Measurements from ENCODE around the gene ASIC4. TPM values are rescaled to one million over a fixed set of nuclear protein-coding genes. Genes with fewer than 3 reads are reported as not detected.

The ASIC4 gene
- total and polyA plus RNA-seq, 12 donors, result 0.15 to 16.3 (median 1.1) TPM; not detected in 4

DNA sequence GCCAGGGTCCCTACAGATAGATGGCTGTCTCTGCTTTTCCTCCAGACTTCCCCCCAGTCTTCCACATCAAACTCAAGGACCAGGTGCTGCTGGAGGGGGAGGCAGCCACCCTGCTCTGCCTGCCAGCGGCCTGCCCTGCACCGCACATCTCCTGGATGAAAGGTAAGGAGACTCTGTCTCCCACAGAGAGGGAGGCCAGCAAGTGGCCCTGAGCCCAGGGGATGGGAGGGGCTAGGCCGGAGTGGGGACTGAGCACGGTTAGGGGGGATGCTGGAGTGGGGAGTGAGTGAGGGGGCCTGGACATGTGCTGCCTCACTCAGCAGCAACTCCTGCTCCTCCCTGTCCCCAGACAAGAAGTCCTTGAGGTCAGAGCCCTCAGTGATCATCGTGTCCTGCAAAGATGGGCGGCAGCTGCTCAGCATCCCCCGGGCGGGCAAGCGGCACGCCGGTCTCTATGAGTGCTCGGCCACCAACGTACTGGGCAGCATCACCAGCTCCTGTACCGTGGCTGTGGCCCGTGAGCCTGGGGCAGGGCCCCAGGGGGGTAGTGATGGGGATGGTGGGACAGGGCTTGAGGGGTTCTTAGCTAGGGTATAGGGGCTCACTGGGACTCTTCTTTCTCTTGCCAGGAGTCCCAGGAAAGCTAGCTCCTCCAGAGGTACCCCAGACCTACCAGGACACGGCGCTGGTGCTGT lies 26.0 kb upstream of the ASIC4 start:
- Histone ChIP-seq H3K27me3 (peaks cover 31% of the 10 kb centered on the region), H3K9me3 (replicated peaks in 1 of 3) (no peaks in the 10 kb centered on the region), H3K4me1 (replicated peaks in 1 of 2) (peaks cover 0 to 4% of the 10 kb centered on the region in 2 donors), H3K36me3 (replicated peaks in 1 of 2) (no peaks in the 10 kb centered on the region), H3K27ac (no peak overlapping the region), H3K4me3 (no peak overlapping the region)
- intact Hi-C loops (cut with DNase I), result no loop called here
- 80 to 91% (median 87%) methylated on average over 13 to 17 of the region's 17 CpGs for WGBS, 4 donors
- DNase-seq, result no peak
- TF ChIP-seq POLR2A (IDR thresholded peaks at IDR 0.05), result no peak
- TF ChIP-seq, protein P1, sequence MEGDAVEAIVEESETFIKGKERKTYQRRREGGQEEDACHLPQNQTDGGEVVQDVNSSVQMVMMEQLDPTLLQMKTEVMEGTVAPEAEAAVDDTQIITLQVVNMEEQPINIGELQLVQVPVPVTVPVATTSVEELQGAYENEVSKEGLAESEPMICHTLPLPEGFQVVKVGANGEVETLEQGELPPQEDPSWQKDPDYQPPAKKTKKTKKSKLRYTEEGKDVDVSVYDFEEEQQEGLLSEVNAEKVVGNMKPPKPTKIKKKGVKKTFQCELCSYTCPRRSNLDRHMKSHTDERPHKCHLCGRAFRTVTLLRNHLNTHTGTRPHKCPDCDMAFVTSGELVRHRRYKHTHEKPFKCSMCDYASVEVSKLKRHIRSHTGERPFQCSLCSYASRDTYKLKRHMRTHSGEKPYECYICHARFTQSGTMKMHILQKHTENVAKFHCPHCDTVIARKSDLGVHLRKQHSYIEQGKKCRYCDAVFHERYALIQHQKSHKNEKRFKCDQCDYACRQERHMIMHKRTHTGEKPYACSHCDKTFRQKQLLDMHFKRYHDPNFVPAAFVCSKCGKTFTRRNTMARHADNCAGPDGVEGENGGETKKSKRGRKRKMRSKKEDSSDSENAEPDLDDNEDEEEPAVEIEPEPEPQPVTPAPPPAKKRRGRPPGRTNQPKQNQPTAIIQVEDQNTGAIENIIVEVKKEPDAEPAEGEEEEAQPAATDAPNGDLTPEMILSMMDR (IDR thresholded peaks at IDR 0.05), result no peak

DNA sequence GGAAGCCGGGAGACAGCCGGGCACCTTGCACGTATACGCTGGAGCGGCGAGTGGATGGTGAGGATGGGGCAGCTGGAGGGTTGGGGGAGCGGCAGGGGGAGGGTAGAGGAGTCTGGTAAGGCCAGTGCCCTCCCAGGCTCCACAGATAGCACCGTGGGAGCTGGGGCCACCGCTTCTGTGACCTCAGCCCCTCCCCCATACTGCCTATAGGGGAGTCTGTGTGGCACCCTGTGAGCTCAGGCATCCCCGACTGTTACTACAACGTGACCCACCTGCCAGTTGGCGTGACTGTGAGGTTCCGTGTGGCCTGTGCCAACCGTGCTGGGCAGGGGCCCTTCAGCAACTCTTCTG lies 25.5 kb upstream of the ASIC4 start:
- Histone ChIP-seq H3K27me3 (peaks cover 28% of the 10 kb centered on the region), H3K9me3 (replicated peaks in 1 of 3) (no peaks in the 10 kb centered on the region), H3K27ac (no peak overlapping the region), H3K36me3 (replicated peaks in 1 of 2) (no peaks in the 10 kb centered on the region), H3K4me3 (no peak overlapping the region), H3K4me1 (replicated peaks in 1 of 2) (peaks cover 0 to 4% of the 10 kb centered on the region in 2 donors)
- WGBS, 4 donors, result 82 to 92% (median 85%) methylated on average over 5 to 14 of the region's 14 CpGs
- no peak for TF ChIP-seq POLR2A (IDR thresholded peaks at IDR 0.05)
- TF ChIP-seq, protein P1 (IDR thresholded peaks at IDR 0.05), result no peak
- no peak for DNase-seq
- intact Hi-C loops (cut with DNase I), result no loop called here

- intact Hi-C loops (cut with DNase I), result no loop called here
- TF ChIP-seq POLR2A (IDR thresholded peaks at IDR 0.05), result no peak
- TF ChIP-seq, protein P1 (IDR thresholded peaks at IDR 0.05), result no peak
- Histone ChIP-seq H3K27me3 (peaks cover 24% of the 10 kb centered on the region), H3K36me3 (replicated peaks in 1 of 2) (no peaks in the 10 kb centered on the region), H3K4me1 (replicated peaks in 1 of 2) (peaks cover 0 to 2% of the 10 kb centered on the region in 2 donors), H3K9me3 (replicated peaks in 1 of 3) (no peaks in the 10 kb centered on the region), H3K4me3 (no peak overlapping the region), H3K27ac (no peak overlapping the region)
- no peak for DNase-seq
- 69 to 83% (median 79%) methylated on average over 4 to 9 of the region's 9 CpGs for WGBS, 4 donors
These were observed 25.0 kb upstream of the ASIC4 start for GRCh38 chr2:219489315-219489714.

- H3K27ac ChIP-seq, result no peak overlapping the region
- no peaks in the 10 kb centered on the region for H3K4me1 ChIP-seq (replicated peaks in 1 of 2)
- no peaks in the 10 kb centered on the region for H3K36me3 ChIP-seq (replicated peaks in 1 of 2)
- no peaks in the 10 kb centered on the region for H3K9me3 ChIP-seq (replicated peaks in 1 of 3)
- 86 to 91% (median 89%) methylated on average over 11 to 23 of the region's 23 CpGs for WGBS, 4 donors
- H3K27me3 ChIP-seq, result peaks cover 15% of the 10 kb centered on the region
- intact Hi-C loops (cut with DNase I), result loop anchor here in 1 of 2 donors (5.0 kb wide), 1 partner anchor 37 kb away; no protein-coding TSS in a partner anchor
- TF ChIP-seq POLR2A (IDR thresholded peaks at IDR 0.05), result no peak
- TF ChIP-seq, protein P1 (IDR thresholded peaks at IDR 0.05), result no peak
- no peak for DNase-seq
- no peak overlapping the region for H3K4me3 ChIP-seq
These were observed 24.1 kb upstream of the ASIC4 start for GRCh38 chr2:219490186-219490585.

Data from adrenal gland (tissue), 12 donors.